Kidney epithelial cell (primary cell): ENCODE results near the gene APOL2. TPM values are rescaled to one million over a fixed set of nuclear protein-coding genes. Genes with fewer than 3 reads are reported as not detected.
"Not testable (repeated sequence)": the region's sequence is repeated elsewhere in the genome, so short reads cannot be mapped to it uniquely, and the experiment has no call there.

ENCODE experiments used
- DNase-seq: peaks from one replicate; pipeline ENCODE4 v3.0.0-alpha.2; 2010; ENCODE audit warnings: low read depth
- H3K27me3 ChIP-seq: 2 replicates; pipeline ENCODE4 v1.6.0; 2011; ENCODE audit warnings: low read length; ENCODE audit not compliant: control insufficient read depth, insufficient read depth
- H3K36me3 ChIP-seq: 2 replicates; pipeline ENCODE4 v1.5.1; 2011; ENCODE audit warnings: low read length; ENCODE audit not compliant: control insufficient read depth, insufficient read depth
- H3K4me3 ChIP-seq: 2 replicates; pipeline ENCODE4 v1.5.1; 2011; ENCODE audit warnings: low read depth, mild to moderate bottlenecking, control low read depth, low read length
- total RNA-seq: library from RNA; depleted of rRNA; stranded (reverse); fragments of >200 nt; gene quantifications from 2 replicates; pipeline ENCODE4 v1.2.3, GENCODE V29; 2015
- TF ChIP-seq, protein P1 (sequence below): IDR thresholded peaks from 2 replicates; pipeline ENCODE4 v1.5.1; 2011; ENCODE audit warnings: mild to moderate bottlenecking, moderate library complexity, low read length, control low read depth, inconsistent platforms; ENCODE audit not compliant: insufficient read depth, poor library complexity, severe bottlenecking

Gene APOL2
- total RNA-seq, 1 donor from 2014 or later, result 39.9 TPM

DNA sequence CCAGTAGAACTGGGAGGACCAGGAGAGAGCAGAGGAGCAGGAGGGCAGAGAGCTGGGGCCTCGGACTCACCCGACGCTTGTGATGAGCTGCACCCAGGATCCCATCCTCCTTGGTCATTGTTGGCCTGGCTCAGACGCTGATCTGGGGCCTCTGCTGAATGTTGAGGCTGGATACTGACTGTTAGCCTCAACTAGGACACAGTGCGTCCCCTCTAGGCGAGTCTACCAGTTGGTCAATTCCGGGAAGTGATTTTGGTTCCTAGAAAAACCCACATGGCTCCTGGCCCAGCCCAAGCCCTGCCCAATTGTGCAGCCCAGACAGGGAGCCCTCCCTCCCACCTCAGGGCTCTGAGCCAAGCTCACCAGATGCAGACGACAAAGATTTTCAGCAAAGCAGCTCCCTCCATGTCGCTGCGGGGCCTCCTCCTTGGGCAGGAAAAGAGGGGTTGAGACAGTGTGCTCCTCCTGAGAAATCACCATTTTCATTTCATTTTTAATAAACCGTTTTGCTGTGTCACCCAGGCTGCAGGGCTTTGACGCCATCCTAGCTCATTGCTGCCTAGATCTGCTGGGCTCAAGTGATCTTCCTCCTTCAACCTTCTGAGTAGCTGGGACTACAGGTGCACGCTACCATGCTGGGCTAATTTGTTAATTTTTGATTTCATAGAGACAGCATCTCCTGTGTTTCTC, 37.6 kb downstream of the APOL2 start, which contains the start of gene APOL4:
Gene APOL4 (minus strand): TSS at position 180 of the 690 bp plus-strand sequence. CDS start 75 bp downstream, at position 105.
- no peak for DNase-seq
- Histone ChIP-seq H3K27me3 (peaks cover 4% of the 10 kb centered on the region), H3K4me3 (no peak within 1 kb of the TSS), H3K36me3 (no peaks in the 10 kb centered on the region)
- TF ChIP-seq, protein P1, sequence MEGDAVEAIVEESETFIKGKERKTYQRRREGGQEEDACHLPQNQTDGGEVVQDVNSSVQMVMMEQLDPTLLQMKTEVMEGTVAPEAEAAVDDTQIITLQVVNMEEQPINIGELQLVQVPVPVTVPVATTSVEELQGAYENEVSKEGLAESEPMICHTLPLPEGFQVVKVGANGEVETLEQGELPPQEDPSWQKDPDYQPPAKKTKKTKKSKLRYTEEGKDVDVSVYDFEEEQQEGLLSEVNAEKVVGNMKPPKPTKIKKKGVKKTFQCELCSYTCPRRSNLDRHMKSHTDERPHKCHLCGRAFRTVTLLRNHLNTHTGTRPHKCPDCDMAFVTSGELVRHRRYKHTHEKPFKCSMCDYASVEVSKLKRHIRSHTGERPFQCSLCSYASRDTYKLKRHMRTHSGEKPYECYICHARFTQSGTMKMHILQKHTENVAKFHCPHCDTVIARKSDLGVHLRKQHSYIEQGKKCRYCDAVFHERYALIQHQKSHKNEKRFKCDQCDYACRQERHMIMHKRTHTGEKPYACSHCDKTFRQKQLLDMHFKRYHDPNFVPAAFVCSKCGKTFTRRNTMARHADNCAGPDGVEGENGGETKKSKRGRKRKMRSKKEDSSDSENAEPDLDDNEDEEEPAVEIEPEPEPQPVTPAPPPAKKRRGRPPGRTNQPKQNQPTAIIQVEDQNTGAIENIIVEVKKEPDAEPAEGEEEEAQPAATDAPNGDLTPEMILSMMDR, result no peak

DNA sequence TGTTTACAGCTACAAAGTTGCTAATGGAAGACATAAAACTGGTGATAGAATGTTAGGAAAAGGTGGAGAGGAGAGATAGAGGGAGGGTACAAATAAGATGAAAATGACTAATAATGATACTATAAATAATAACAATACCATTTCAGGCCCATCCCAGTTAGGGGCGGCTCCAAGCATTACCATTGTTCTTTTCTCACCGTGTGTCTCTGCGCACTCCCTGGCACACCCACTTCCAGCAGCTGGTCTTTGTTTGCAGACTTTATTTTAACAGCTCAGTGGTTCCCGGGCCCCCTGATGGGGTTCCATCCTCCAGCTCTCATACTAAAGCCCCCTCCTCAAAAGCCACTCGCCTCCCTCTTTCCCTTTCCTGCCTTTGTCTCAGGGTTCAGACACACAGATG, 38.3 kb downstream of the APOL2 start:
- not testable (repeated sequence) for DNase-seq, H3K27me3 ChIP-seq, H3K36me3 ChIP-seq, H3K4me3 ChIP-seq

DNA sequence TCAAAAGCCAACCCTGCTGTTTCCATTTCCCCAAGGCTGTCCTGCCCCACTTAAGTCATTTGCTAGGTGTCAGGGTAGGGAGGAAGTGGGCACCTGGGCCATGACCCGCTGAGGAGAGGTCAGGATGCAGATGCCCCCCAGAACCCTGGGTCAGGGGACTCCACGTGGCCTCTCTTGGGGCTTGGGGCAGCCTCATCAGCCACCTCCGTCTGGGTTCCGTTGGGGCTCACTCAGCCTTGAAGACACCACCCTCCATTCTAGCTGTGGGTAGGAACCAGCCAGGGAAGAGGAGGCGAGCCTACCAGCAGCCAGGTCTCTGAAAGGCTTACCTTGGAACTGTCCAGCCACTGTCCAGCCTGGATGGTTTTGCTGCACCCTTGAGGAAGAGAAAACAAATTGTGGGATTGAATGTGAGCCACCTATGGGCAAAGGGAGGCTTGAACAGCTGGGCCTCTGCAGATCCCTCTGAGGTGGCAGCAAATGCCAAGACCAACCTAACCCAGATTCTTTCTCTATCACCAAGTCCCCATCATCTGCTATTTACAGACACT, 40.3 kb downstream of the APOL2 start:
- no peak for DNase-seq
- Histone ChIP-seq H3K4me3 (no peak overlapping the region), H3K36me3 (no peaks in the 10 kb centered on the region), H3K27me3 (peaks cover 3% of the 10 kb centered on the region)
- TF ChIP-seq, protein P1, result no peak

DNA sequence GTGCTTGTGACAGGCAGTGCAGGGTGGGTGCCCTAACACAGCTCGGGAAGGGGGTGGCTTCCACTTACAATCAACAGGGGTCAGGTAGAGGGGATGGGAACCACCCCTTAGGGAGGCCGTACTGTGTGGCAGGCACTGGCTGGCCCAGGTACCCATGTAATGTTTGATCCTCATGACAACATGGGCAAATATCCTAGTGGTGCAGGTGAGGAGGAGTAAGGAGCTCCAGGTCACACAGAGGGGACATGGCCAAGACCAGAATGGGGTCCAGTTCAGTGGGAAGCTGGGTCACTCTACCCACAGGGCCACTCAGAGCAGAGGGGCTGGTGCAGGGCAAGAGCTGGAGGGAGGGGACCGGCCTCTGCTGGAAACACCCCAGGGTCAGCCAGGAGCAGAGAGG, 40.8 kb downstream of the APOL2 start:
- Histone ChIP-seq H3K4me3 (no peak overlapping the region), H3K27me3 (no peaks in the 10 kb centered on the region), H3K36me3 (no peaks in the 10 kb centered on the region)
- no peak for DNase-seq
- TF ChIP-seq, protein P1, result no peak

DNA sequence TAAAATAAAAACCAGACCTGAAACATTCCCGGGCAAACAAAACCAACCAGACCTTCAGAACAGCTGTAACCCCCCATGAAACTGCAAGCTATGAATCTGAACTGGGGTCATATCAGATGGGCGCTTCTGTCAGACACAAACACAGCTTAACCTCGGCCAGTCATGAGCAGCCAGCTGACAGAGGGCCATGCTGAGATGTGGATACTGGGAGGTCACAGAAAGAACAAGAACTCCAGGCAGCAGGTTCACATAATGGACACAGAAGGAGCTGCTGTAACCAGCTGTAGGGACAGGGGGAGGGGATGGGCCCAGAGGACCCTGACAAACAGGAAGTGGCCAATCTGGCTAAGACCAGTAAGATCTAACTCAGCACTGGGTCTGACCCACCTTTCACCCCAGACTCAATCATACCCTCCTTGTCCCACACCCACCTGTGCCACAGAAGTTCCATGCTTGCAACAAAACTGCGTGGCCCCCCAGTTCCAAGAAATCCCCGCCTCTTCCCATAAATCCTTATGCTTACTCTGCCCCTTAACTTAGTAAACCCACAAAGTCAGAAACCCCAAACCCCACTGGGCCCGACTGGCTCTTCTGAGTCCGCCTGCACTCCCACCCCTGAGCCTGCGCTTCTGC, 41.7 kb downstream of the APOL2 start:
- H3K4me3 ChIP-seq, result no peak overlapping the region
- H3K27me3 ChIP-seq, result no peaks in the 10 kb centered on the region
- H3K36me3 ChIP-seq, result no peaks in the 10 kb centered on the region
- no peak for DNase-seq
- TF ChIP-seq, protein P1, result no peak

DNA sequence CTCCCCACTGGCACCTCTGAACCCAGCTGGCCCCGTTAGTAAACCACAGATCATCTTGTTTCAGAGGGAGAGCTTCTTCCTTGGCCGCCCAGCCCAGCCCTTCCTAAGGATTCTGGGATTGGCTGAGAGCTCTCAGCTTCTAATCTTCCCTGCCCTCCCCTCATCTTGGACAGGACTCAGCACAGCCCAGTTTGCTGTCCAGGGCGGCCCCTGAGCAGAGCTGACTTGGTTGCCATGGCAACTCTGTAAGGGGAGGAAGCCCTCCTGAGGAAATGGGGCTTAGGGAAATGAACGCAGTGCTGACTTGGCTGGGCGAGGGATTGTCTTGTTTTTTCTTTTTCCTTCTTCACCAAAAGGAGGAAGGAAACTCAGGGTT, 42.3 kb downstream of the APOL2 start:
- TF ChIP-seq, protein P1, result no peak
- no peak for DNase-seq
- H3K4me3 ChIP-seq, result no peak overlapping the region
- H3K36me3 ChIP-seq, result no peaks in the 10 kb centered on the region
- H3K27me3 ChIP-seq, result no peaks in the 10 kb centered on the region
